Lung (tissue), 12 donors: ENCODE results near the gene PEX7. TPM values are rescaled to one million over a fixed set of nuclear protein-coding genes. Genes with fewer than 3 reads are reported as not detected.

Source experiments
- ATAC-seq: fragments of 200-7000 bp; cut with Tn5 transposase; one replicate; pipeline ENCODE4 v1.9.1; 2020; ENCODE audit warnings: moderate number of reproducible peaks; ENCODE audit not compliant: insufficient read depth, low FRiP score
- DNase-seq, 3 donors: peaks; one replicate each; pipeline ENCODE4 v3.0.0-alpha.2; 2013 to 2017
- H3K27ac ChIP-seq, 2 donors: one replicate each; pipeline ENCODE4 v1.5.1; 2013; ENCODE audit warnings: mild to moderate bottlenecking in 2 of 2, moderate library complexity in 2 of 2, control low read depth in 1 of 2, inconsistent platforms in 1 of 2, low read depth in 1 of 2, low read length in 1 of 2
- H3K27me3 ChIP-seq, 3 donors: one replicate each; pipeline ENCODE4 v1.5.1; 2013; ENCODE audit warnings: low read length in 2 of 3; ENCODE audit not compliant: control insufficient read depth in 3 of 3, insufficient read depth in 3 of 3
- H3K36me3 ChIP-seq, 4 donors: one replicate each; pipeline ENCODE4 v1.5.1; 2013; ENCODE audit warnings: low read length in 4 of 4, mild to moderate bottlenecking in 1 of 4, moderate library complexity in 1 of 4; ENCODE audit not compliant: control insufficient read depth in 4 of 4, insufficient read depth in 4 of 4
- H3K4me1 ChIP-seq, 5 donors: one replicate each; pipeline ENCODE4 v1.5.1; 2013; ENCODE audit warnings: low read length in 5 of 5, mild to moderate bottlenecking in 2 of 5, moderate library complexity in 1 of 5; ENCODE audit not compliant: control insufficient read depth in 5 of 5, insufficient read depth in 5 of 5
- H3K4me3 ChIP-seq: one replicate; pipeline ENCODE4 v1.5.1; 2013; ENCODE audit warnings: mild to moderate bottlenecking, control low read depth, moderate library complexity
- H3K9ac ChIP-seq, 2 donors: one replicate each; pipeline ENCODE4 v1.5.1; 2013; ENCODE audit warnings: low read length in 2 of 2, control low read depth in 1 of 2; ENCODE audit not compliant: insufficient read depth in 1 of 2
- H3K9me3 ChIP-seq, 4 donors: one replicate each; pipeline ENCODE4 v1.5.1; 2013; ENCODE audit warnings: low read length in 3 of 4, mild to moderate bottlenecking in 1 of 4, moderate library complexity in 1 of 4; ENCODE audit not compliant: control insufficient read depth in 4 of 4, insufficient read depth in 3 of 4
- WGBS, 2 donors: extraction: QIAGEN DNeasy Blood & Tissue Kit; methylation state at CpG; one replicate each; pipeline ENCODE4 v1.1.7; 2013; 5-methylcytosine and 5-hydroxymethylcytosine counted together
- polyA plus RNA-seq, 2 donors: library from polyadenylated mRNA; stranded (reverse); fragments of 200-250 nt; gene quantifications; one replicate each; pipeline ENCODE4 v1.2.1, GENCODE V29; 2013
- total RNA-seq, 2 donors: library from RNA; depleted of rRNA in 1 of 2; stranded (reverse); fragments of >200 nt in 1 of 2; gene quantifications; one replicate each; pipeline ENCODE4 v1.2.1, GENCODE V29; 2014 to 2021
- TF ChIP-seq, protein P1 (sequence below): IDR thresholded peaks from 2 replicates; pipeline ENCODE4 v1.5.1; 2012; ENCODE audit warnings: mild to moderate bottlenecking; ENCODE audit errors: control extremely low read depth, extremely low read depth
- donor health status: control.
- donor health status: control.
- donor health status: Bipolar disorder and iron deficiency.
- donor health status: healthy.
- donor health status: DM: yes; HTN: yes; CAD: no.

PEX7 gene
- total and polyA plus RNA-seq, 4 donors = 4.8 to 12.5 (median 9.5) TPM

DNA sequence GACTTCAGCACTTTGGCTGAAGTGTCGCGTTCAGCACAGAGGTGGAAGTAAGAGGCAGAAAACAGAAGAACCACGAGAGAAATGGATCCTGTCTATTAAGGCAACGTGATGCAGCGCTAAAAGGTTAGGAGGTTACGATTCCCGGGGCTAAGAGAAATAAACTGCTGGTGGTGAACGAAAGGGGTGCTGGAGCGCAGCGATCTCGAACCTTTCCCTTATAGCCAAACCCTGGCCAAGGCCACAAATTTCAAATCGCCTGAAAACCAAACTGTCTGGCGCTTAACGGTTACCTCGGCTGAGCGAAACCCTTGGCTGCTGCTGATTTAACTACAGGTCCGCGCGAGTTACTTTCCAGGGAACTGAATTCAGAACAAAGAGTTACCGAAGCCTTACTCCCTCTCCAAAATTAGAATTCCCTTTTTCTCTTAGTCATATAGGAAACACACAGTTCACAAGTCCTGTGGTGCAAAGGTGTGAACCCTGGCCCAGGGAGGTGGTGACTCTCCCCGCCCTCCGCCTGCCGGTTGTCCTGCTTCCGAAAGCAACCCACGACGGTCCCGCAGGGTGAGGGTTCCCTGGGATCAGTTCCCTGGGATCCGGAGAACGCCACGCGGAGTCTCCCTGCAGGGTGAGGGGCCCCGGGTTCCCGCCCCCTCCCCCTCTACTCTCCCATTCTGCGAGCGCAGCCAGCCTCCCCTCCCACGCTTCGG, 98.4 kb downstream of the PEX7 start:
- 2 to 4% methylated on average over 36 to 37 of the region's 37 CpGs for WGBS, 2 donors

DNA sequence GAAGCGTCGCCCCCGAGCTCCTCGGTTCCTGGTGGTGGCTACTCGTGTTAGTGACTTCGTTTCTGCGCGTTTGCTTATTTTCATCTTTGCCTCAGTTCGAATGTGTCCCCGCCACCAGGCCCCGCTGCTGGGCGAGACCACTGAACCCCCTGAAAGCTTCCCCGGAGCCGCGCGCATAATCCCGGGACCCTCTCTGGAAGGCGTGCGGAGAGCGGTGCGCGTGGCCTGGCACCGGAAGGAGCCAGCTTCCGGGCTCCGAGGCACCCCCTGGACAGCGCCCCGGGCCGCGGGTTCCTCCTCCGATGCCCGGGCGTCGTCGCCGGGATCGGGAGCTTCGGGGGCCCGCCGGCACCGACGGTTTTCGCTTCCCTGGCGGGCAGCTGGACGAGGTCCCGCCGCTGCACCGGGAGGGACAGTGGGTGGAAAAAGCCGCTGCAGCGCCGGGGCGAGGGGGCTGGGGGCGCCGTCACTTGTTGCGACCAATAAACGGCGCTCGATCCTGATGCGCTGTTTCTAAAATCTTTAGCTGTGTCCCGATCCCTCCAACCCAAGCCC, 99.1 kb downstream of the PEX7 start:
- peaks cover 4 to 44% (median 23%) of the 10 kb centered on the region in 3 donors for H3K27me3 ChIP-seq
- no peak overlapping the region for H3K27ac ChIP-seq
- TF ChIP-seq, protein P1, sequence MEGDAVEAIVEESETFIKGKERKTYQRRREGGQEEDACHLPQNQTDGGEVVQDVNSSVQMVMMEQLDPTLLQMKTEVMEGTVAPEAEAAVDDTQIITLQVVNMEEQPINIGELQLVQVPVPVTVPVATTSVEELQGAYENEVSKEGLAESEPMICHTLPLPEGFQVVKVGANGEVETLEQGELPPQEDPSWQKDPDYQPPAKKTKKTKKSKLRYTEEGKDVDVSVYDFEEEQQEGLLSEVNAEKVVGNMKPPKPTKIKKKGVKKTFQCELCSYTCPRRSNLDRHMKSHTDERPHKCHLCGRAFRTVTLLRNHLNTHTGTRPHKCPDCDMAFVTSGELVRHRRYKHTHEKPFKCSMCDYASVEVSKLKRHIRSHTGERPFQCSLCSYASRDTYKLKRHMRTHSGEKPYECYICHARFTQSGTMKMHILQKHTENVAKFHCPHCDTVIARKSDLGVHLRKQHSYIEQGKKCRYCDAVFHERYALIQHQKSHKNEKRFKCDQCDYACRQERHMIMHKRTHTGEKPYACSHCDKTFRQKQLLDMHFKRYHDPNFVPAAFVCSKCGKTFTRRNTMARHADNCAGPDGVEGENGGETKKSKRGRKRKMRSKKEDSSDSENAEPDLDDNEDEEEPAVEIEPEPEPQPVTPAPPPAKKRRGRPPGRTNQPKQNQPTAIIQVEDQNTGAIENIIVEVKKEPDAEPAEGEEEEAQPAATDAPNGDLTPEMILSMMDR = no peak
- H3K36me3 ChIP-seq = peaks cover 0 to 3% (median 1%) of the 10 kb centered on the region in 4 donors
- H3K4me1 ChIP-seq = peaks cover 0 to 28% (median 0%) of the 10 kb centered on the region in 5 donors
- WGBS, 2 donors = 1% methylated on average over 43 to 59 of the region's 59 CpGs
- H3K9ac ChIP-seq = peak overlapping the region in 1 of 2 donors; percentile 16
- DNase-seq (peak in 2 of 3 donors; percentile 52 to 58), ATAC-seq (no peak)
- H3K4me3 ChIP-seq = peak overlapping the region; percentile 6
- H3K9me3 ChIP-seq = peaks cover 0 to 11% (median 0%) of the 10 kb centered on the region in 4 donors

More for the DNA sequence above, 98.4 kb downstream of the PEX7 start:
- Histone ChIP-seq H3K4me1 (peaks cover 0 to 28% (median 0%) of the 10 kb centered on the region in 5 donors), H3K9ac (peak overlapping the region in 1 of 2 donors; percentile 51), H3K27ac (no peak overlapping the region), H3K4me3 (peak overlapping the region; percentile 6), H3K36me3 (peaks cover 0 to 3% (median 1%) of the 10 kb centered on the region in 4 donors), H3K9me3 (peaks cover 0 to 11% (median 0%) of the 10 kb centered on the region in 4 donors), H3K27me3 (peaks cover 4 to 44% (median 23%) of the 10 kb centered on the region in 3 donors)
- DNase-seq = peak; percentile 18 to 58 (median 32)
- TF ChIP-seq, protein P1 = no peak
- no peak for ATAC-seq

DNA sequence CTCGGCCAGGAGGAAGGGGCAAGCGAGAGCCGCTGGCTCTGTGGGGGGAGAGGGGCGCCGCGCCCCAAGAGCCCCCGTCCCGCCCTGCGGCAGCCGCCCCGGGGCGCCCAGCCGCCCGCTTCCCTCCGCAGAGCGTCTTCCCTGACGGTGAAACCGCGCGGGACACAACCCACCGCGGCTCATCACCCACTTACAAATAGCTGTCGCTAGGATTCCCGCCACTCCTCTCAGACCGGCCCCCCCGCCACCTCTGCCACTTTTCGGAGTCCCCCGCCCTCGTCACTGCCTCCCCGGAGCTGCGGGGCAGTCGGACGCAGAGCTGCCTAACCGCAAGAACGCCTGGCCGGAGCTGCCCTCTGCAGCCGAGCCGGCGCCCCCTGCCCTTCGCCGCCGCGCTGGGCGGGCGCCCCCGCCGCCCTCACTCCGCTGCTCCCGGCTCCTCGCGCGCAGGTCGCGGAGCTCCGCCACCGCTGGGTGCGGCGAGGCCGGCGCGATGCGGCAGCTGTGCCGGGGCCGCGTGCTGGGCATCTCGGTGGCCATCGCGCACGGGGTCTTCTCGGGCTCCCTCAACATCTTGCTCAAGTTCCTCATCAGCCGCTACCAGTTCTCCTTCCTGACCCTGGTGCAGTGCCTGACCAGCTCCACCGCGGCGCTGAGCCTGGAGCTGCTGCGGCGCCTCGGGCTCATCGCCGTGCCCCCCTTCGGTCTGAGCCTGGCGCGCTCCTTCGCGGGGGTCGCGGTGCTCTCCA, 99.7 kb downstream of the PEX7 start, which contains the start of gene SLC35D3:
SLC35D3 (plus strand) TSS at position 366 of the 749 bp plus-strand sequence; CDS start at position 494, 128 bp downstream.
- DNase-seq (peak; percentile 42 to 52 (median 51)), ATAC-seq (no peak)
- 0 to 1% methylated on average over 69 to 86 of the region's 86 CpGs for WGBS, 2 donors
- H3K27ac ChIP-seq = no peak within 1 kb of the TSS
- H3K4me1 ChIP-seq = peaks cover 0 to 28% (median 0%) of the 10 kb centered on the region in 5 donors
- H3K27me3 ChIP-seq = peaks cover 0 to 44% (median 23%) of the 10 kb centered on the region in 3 donors
- H3K9ac ChIP-seq = peak within 1 kb of the TSS in 1 of 2 donors; percentile 16
- H3K9me3 ChIP-seq = peaks cover 0 to 5% (median 0%) of the 10 kb centered on the region in 4 donors
- no peaks in the 10 kb centered on the region for H3K36me3 ChIP-seq
- TF ChIP-seq, protein P1 = no peak
- H3K4me3 ChIP-seq = peak within 1 kb of the TSS; percentile 14
